ENCODE results near the gene LTBP1. TPM values are rescaled to one million over a fixed set of nuclear protein-coding genes. Genes with fewer than 3 reads are reported as not detected.

Gene LTBP1
- total RNA-seq = 104 and 114 TPM in 2 replicates

GRCh38 chr2:32946314-32947075, at the start of gene LTBP1:
Gene LTBP1 (plus strand): TSS chr2:32946953. CDS start chr2:32947325, 372 bp downstream.

Measured in cardiac ventricle fibroblast (primary cell).